ENCODE measurements around the gene PSMA4.

GRCh38 chr15:78507831-78508160, 32.4 kb upstream of the PSMA4 start:
- TF ChIP-seq CTCF (IDR thresholded peaks at IDR 0.05; ENCODE audit: poor library complexity) (no peak), EZH2 (IDR thresholded peaks at IDR 0.05; ENCODE audit: borderline replicate concordance) (no peak)
